ENCODE results near the gene MAG. TPM values are rescaled to one million over a fixed set of nuclear protein-coding genes. Genes with fewer than 3 reads are reported as not detected.

MAG gene
- total RNA-seq, 1 donor from 2014 or later, result not detected

GRCh38 chr19:35310811-35311465, 19.0 kb downstream of the MAG start:
- no peak for TF ChIP-seq CTCF (IDR thresholded peaks at IDR 0.05; ENCODE audit: borderline replicate concordance)
- Histone ChIP-seq H3K4me3 (no peak overlapping the region), H3K36me3 (no peaks in the 10 kb centered on the region), H3K27me3 (ENCODE audit: low read depth) (peaks cover 33% of the 10 kb centered on the region), H3K9me3 (replicated peaks) (no peaks in the 10 kb centered on the region), H3K27ac (replicated peaks) (no peak overlapping the region), H3K4me1 (no peaks in the 10 kb centered on the region)
- DNase-seq, result no peak
- intact Hi-C loops (cut with micrococcal nuclease), result no loop called here

- DNase-seq, result no peak
- Histone ChIP-seq H3K9me3 (replicated peaks) (no peaks in the 10 kb centered on the region), H3K27ac (replicated peaks) (no peak overlapping the region), H3K4me3 (no peak overlapping the region), H3K4me1 (no peaks in the 10 kb centered on the region), H3K36me3 (no peaks in the 10 kb centered on the region), H3K27me3 (ENCODE audit: low read depth) (peaks cover 30% of the 10 kb centered on the region)
- intact Hi-C loops (cut with micrococcal nuclease), result no loop called here
- no peak for TF ChIP-seq CTCF (IDR thresholded peaks at IDR 0.05; ENCODE audit: borderline replicate concordance)
Measured at GRCh38 chr19:35311901-35312665, 20.1 kb downstream of the MAG start.

GRCh38 chr19:35313587-35313986, 21.6 kb downstream of the MAG start:
- no peak overlapping the region for H3K4me3 ChIP-seq
- no peaks in the 10 kb centered on the region for H3K9me3 ChIP-seq (replicated peaks)
- no peak overlapping the region for H3K27ac ChIP-seq (replicated peaks)
- intact Hi-C loops (cut with micrococcal nuclease), result no loop called here
- DNase-seq, result no peak
- H3K36me3 ChIP-seq, result no peaks in the 10 kb centered on the region
- no peak for TF ChIP-seq CTCF (IDR thresholded peaks at IDR 0.05; ENCODE audit: borderline replicate concordance)
- peaks cover under 1% of the 10 kb centered on the region for H3K4me1 ChIP-seq
- H3K27me3 ChIP-seq (ENCODE audit: low read depth), result peaks cover 26% of the 10 kb centered on the region

- H3K36me3 ChIP-seq, result no peaks in the 10 kb centered on the region
- intact Hi-C loops (cut with micrococcal nuclease), result no loop called here
- no peak overlapping the region for H3K27ac ChIP-seq (replicated peaks)
- no peaks in the 10 kb centered on the region for H3K9me3 ChIP-seq (replicated peaks)
- H3K27me3 ChIP-seq (ENCODE audit: low read depth), result peaks cover 23% of the 10 kb centered on the region
- no peak for DNase-seq
- no peak overlapping the region for H3K4me3 ChIP-seq
- peaks cover 5% of the 10 kb centered on the region for H3K4me1 ChIP-seq
- TF ChIP-seq CTCF (IDR thresholded peaks at IDR 0.05; ENCODE audit: borderline replicate concordance), result no peak
Measured at GRCh38 chr19:35314031-35314430, 22.1 kb downstream of the MAG start.

- DNase-seq, result no peak
- H3K9me3 ChIP-seq (replicated peaks), result no peaks in the 10 kb centered on the region
Measured at GRCh38 chr19:35314858-35315470, 23.0 kb downstream of the MAG start.

More at GRCh38 chr19:35314858-35315470, 23.0 kb downstream of the MAG start:
- Histone ChIP-seq H3K4me3 (no peak overlapping the region), H3K27ac (replicated peaks) (no peak overlapping the region), H3K4me1 (peaks cover 14% of the 10 kb centered on the region), H3K27me3 (ENCODE audit: low read depth) (peaks cover 13% of the 10 kb centered on the region), H3K36me3 (no peaks in the 10 kb centered on the region)
- intact Hi-C loops (cut with micrococcal nuclease), result no loop called here
- no peak for TF ChIP-seq CTCF (IDR thresholded peaks at IDR 0.05; ENCODE audit: borderline replicate concordance)

Measured in left ventricle myocardium inferior (tissue), 1 donor.